Smooth muscle cell (in vitro differentiated cells): ENCODE data around the gene TSSK6. TPM values are rescaled to one million over a fixed set of nuclear protein-coding genes. Genes with fewer than 3 reads are reported as not detected.

Experiments
- DNase-seq: peaks from one replicate; lab custom pipeline; 2025; ENCODE audit not compliant: unreplicated experiment; lab: John Stamatoyannopoulos, UW
- H2AFZ ChIP-seq: fragments of 200-600 bp; sonication (generic); 2 replicates; pipeline ENCODE4 v1.6.0; 2016; ENCODE audit warnings: antibody characterized with exemption, low read depth, mild to moderate bottlenecking
- H3F3A ChIP-seq: fragments of 200-600 bp; sonication (generic); 2 replicates; pipeline ENCODE4 v1.6.0; 2017; ENCODE audit warnings: antibody characterized with exemption, low read depth
- H3K27ac ChIP-seq: fragments of 200-600 bp; sonication (generic); 2 replicates; pipeline ENCODE4 v1.5.1; 2016; ENCODE audit warnings: low read depth, mild to moderate bottlenecking
- H3K27me3 ChIP-seq: fragments of 200-600 bp; sonication (generic); 2 replicates; pipeline ENCODE4 v1.6.1; 2016; ENCODE audit warnings: low read depth, mild to moderate bottlenecking
- H3K36me3 ChIP-seq: fragments of 200-600 bp; sonication (generic); 2 replicates; pipeline ENCODE4 v1.5.1; 2016; ENCODE audit warnings: low read depth
- H3K4me1 ChIP-seq: fragments of 200-600 bp; sonication (generic); 2 replicates; pipeline ENCODE4 v1.5.1; 2016; ENCODE audit warnings: low read depth
- H3K4me2 ChIP-seq: fragments of 200-600 bp; sonication (generic); 2 replicates; pipeline ENCODE4 v1.6.0; 2016; ENCODE audit warnings: mild to moderate bottlenecking
- H3K4me3 ChIP-seq: fragments of 200-600 bp; sonication (generic); 2 replicates; pipeline ENCODE4 v1.5.1; 2016; ENCODE audit warnings: mild to moderate bottlenecking
- H3K79me2 ChIP-seq: fragments of 200-600 bp; sonication (generic); 2 replicates; pipeline ENCODE4 v1.6.0; 2016; ENCODE audit warnings: low read depth, mild to moderate bottlenecking
- H3K9ac ChIP-seq: fragments of 200-600 bp; sonication (generic); 2 replicates; pipeline ENCODE4 v1.6.0; 2016; ENCODE audit warnings: low read depth
- H3K9me3 ChIP-seq: fragments of 200-600 bp; sonication (generic); replicated peaks from 2 replicates; pipeline ENCODE4 v1.5.1; 2016; ENCODE audit warnings: low read depth
- H4K20me1 ChIP-seq: fragments of 200-600 bp; sonication (generic); 2 replicates; pipeline ENCODE4 v1.6.0; 2016; ENCODE audit warnings: low read depth
- WGBS: methylation state at CpG from one replicate; pipeline ENCODE4 v1.1.7; 2016; ENCODE audit warnings: low lambda C conversion rate; 5-methylcytosine and 5-hydroxymethylcytosine counted together
- polyA plus RNA-seq: library from polyadenylated mRNA; unstranded; fragments of >200 nt; fragmentation: Nextera tagmentation; extraction: Ambion mirVana; gene quantifications from 2 replicates; pipeline ENCODE4 v1.2.1, GENCODE V29; 2016
- total RNA-seq: library from RNA; depleted of rRNA; stranded (reverse); fragments of >200 nt; gene quantifications from 2 replicates; pipeline ENCODE4 v1.2.3, GENCODE V29; 2014
- TF ChIP-seq, protein P1 (sequence below): fragments of 200-600 bp; sonication (generic); IDR thresholded peaks from 2 replicates; pipeline ENCODE4 v1.5.1; 2017; ENCODE audit warnings: borderline replicate concordance, mild to moderate bottlenecking, antibody characterized with exemption; ENCODE audit not compliant: insufficient read depth, poor library complexity, severe bottlenecking

Gene TSSK6
- total and polyA plus RNA-seq, 2 experiments from 2014 or later = 0.49 to 1.3 TPM

DNA sequence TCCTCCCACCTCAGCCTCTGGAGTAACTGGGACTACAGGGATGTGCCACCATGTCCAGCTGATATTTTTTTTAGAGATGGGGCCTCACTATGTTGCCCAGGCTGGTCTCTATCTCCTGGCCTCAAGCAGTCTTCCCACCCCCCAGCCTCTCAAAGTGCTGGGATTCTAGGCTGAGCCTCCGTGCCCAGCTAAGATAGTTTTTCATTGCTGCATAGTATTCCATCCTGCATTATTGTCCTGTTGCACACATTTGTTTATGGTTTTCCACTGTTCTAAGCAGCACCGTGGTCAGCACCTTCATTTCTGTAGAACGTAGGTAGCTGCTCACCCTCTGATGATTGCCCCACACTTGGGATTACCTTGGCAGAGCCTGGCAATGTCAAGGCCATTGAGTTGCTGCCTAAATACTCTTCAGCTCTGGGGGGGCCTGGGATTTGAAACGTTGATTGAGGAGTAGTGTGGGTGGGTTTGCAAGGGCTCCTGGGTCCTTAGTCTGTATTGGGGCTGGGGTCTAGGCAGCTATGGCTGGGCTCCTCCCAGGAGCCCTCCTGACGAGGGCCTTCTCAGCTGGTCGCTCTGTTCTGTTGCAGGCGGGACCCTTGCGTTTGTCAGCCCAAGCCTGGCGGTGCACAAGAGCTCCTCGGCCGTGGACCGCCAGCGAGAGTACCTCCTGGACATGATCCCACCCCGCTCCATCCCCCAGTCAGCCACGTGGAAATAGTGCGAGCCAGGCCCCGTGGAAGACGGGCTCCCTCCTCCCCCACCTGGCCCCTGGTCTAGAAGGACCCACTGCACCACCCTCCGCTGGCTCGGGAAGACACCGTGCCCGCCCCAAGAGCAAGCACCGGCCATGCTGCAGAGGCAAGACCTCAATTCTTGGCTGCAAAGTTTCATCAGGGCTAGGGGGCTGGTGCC lies 10.3 kb downstream of the TSSK6 start:
- no peak for DNase-seq
- Histone ChIP-seq H2AFZ (no peak overlapping the region), H3K4me2 (no peak overlapping the region), H3K36me3 (no peaks in the 10 kb centered on the region), H3K79me2 (no peaks in the 10 kb centered on the region), H4K20me1 (no peaks in the 10 kb centered on the region), H3K27ac (no peak overlapping the region), H3K9ac (no peak overlapping the region), H3K27me3 (no peaks in the 10 kb centered on the region), H3F3A (no peaks in the 10 kb centered on the region), H3K9me3 (no peaks in the 10 kb centered on the region), H3K4me3 (no peak overlapping the region), H3K4me1 (no peaks in the 10 kb centered on the region)
- 96% methylated on average over 23 of the region's 23 CpGs for WGBS
- TF ChIP-seq, protein P1, sequence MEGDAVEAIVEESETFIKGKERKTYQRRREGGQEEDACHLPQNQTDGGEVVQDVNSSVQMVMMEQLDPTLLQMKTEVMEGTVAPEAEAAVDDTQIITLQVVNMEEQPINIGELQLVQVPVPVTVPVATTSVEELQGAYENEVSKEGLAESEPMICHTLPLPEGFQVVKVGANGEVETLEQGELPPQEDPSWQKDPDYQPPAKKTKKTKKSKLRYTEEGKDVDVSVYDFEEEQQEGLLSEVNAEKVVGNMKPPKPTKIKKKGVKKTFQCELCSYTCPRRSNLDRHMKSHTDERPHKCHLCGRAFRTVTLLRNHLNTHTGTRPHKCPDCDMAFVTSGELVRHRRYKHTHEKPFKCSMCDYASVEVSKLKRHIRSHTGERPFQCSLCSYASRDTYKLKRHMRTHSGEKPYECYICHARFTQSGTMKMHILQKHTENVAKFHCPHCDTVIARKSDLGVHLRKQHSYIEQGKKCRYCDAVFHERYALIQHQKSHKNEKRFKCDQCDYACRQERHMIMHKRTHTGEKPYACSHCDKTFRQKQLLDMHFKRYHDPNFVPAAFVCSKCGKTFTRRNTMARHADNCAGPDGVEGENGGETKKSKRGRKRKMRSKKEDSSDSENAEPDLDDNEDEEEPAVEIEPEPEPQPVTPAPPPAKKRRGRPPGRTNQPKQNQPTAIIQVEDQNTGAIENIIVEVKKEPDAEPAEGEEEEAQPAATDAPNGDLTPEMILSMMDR = no peak

DNA sequence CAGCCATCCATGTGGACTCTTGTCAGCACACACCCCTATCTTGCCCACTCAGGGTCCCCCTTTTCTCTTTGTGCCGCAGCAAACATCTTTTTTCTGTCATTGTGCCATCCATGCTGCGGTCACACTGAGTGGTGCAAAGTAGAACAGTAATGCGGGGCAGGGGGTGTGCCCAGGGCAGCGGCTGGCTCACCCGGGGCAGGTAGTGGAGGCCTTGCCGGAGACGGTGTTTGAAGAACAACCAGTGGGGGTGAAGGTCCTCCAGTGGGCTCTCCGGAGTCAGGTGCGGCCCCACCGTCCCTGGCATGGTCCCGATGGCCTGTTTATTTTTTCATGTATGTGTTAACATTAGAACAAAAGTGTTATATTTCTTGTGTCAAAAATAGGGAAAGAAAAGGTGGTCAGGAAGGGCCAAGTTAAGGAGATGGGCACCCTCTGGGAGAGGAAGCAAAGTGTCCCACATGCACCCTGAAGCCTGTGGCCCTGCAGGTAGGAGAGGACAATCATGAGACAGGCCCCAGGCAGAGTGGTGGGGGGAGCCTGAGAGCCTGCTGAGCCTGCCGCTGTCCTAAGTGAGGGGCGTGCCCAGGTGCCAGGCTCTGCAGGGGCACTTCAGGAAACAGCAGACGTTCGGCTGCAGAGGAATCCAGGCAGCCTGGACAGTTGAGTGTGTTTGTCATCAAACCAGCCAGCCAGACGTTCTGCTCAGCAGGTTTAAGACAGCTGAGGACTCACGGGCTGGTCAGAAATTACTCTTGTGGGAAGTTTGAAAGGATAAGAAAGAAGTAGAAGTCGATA lies 12.3 kb downstream of the TSSK6 start:
- H3K4me2 ChIP-seq = no peak overlapping the region
- TF ChIP-seq, protein P1 = no peak
- no peaks in the 10 kb centered on the region for H3K79me2 ChIP-seq
- H3K27ac ChIP-seq = no peak overlapping the region
- no peak overlapping the region for H3K4me3 ChIP-seq
- H3K27me3 ChIP-seq = no peaks in the 10 kb centered on the region
- no peaks in the 10 kb centered on the region for H3F3A ChIP-seq
- H3K9ac ChIP-seq = no peak overlapping the region
- DNase-seq = no peak
- H3K9me3 ChIP-seq = no peaks in the 10 kb centered on the region
- WGBS = 97% methylated on average over 18 of the region's 18 CpGs
- H2AFZ ChIP-seq = no peak overlapping the region
- H3K36me3 ChIP-seq = no peaks in the 10 kb centered on the region
- H3K4me1 ChIP-seq = no peaks in the 10 kb centered on the region
- H4K20me1 ChIP-seq = no peaks in the 10 kb centered on the region

DNA sequence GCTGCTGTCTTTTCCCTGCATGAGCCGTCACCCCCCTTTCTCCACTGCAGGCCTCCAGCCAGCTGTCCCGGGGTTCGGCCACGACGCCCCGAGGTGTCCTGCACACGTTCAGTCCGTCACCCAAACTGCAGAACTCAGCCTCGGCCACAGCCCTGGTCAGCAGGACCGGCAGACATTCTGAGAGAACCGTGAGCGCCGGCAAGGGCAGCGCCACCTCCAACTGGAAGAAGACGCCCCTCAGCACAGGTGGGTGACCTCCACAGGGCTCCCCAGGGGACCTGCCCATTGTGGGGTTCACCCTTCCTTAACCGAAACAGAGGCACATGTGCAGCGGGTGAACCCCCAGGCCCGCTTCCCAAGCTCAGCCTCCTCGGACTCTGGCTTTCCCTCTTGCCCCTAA lies 13.1 kb downstream of the TSSK6 start:
- Histone ChIP-seq H3K36me3 (no peaks in the 10 kb centered on the region), H3K4me2 (no peak overlapping the region), H3K9me3 (no peaks in the 10 kb centered on the region), H3K4me1 (no peaks in the 10 kb centered on the region), H3K9ac (no peak overlapping the region), H3K4me3 (no peak overlapping the region), H4K20me1 (no peaks in the 10 kb centered on the region), H2AFZ (no peak overlapping the region), H3F3A (no peaks in the 10 kb centered on the region), H3K27ac (no peak overlapping the region), H3K79me2 (no peaks in the 10 kb centered on the region), H3K27me3 (no peaks in the 10 kb centered on the region)
- 95% methylated on average over 19 of the region's 19 CpGs for WGBS
- DNase-seq = no peak
- TF ChIP-seq, protein P1 = no peak
